ENCODE results near the gene PM20D1. TPM values are rescaled to one million over a fixed set of nuclear protein-coding genes. Genes with fewer than 3 reads are reported as not detected.

The PM20D1 gene
- total RNA-seq, 2 donors from 2014 or later = 0.44 to 0.96 TPM

DNA sequence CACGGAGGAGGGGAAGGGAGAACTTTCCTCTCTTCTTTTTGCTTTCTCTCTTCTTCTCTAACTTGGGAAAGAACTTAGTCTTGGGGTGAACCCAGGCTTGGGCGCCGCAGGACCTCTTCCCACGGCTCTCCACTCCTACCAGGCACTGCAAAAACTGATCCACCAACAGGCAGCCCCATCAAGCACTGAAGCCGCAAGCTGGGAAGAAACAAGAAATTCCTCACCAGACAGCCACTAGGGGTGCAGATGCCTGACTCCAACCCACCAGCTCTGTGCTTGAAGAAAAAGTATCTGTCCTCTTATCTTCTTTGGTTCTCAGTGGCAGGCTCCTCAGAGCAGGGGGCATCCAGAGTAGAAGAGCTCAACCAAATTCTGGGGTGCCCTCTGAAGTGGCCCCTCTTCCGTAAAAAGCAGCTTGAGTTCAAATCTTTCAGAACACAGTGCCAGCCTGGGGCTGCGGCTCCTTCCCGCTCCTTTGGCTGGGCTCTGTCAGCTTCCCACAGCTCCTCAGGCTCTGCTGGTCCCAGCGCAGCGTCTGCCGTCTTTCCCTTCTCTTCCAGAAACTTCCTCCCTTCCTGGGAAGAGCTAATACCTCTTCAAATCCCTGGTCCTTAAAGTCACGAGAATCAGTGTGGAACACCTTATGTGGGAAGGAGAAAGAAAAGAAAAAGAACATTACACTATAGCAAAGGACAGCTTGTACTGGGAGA lies 39.3 kb downstream of the PM20D1 start:
- Mint-ChIP-seq H3K27ac (no peak overlapping the region), H3K27me3 (ENCODE audit: low read depth) (no peaks in the 10 kb centered on the region), H3K36me3 (ENCODE audit: insufficient read depth in 2 of 2) (peaks cover 1 to 5% of the 10 kb centered on the region in 2 donors), H3K9me3 (no peaks in the 10 kb centered on the region), H3K4me1 (ENCODE audit: low read depth) (peaks cover 72% of the 10 kb centered on the region), H3K4me3 (peak overlapping the region in 1 of 2 donors; percentile 93)
- ATAC-seq (replicated peaks in 1 of 2) (no peak), DNase-seq (no peak)

DNA sequence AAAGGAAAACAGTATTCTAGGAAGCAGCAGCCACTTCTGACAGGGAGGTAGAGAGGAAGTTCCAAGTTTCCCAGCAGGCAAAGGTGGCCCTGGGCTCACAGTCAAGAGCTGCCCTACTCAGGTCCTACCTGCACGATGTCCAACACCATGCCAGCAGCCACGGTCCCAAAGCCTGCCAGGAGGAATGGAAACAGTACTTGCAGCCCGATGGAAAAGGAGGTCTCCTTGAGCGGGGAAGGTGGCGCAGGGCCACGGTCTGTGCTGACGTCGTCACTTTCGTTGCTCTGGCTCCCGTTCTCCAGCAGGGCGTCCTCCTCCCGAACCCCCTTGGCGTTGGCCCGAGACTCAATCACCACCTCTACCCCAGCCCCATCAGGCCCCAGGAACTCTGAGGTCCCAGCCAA lies 40.0 kb downstream of the PM20D1 start:
- no peak for DNase-seq
- Mint-ChIP-seq H3K27ac (no peak overlapping the region), H3K36me3 (ENCODE audit: insufficient read depth in 2 of 2) (peaks cover 1 to 5% of the 10 kb centered on the region in 2 donors), H3K4me3 (no peak overlapping the region), H3K27me3 (ENCODE audit: low read depth) (no peaks in the 10 kb centered on the region), H3K4me1 (ENCODE audit: low read depth) (peaks cover 79% of the 10 kb centered on the region), H3K9me3 (no peaks in the 10 kb centered on the region)
- no peak for ATAC-seq (replicated peaks in 1 of 2)

DNA sequence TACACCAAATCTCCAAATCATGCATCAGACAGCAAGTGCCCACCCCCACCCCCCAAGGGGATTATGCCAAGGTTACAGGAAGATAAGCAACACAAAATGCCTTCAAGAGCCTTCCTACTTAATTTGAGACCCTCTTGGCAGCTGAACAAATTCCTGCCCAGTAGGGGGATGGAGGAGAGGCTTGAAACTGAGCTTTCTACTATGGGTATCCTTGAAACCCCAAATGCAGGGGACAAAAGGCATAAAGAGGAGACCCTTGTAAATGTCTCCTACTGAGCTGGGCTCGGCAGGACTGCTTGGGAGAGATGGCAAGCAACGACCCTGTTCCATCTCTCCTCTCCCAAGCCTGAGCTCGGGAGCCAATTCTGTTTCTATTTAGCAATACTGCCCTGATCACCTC lies 40.5 kb downstream of the PM20D1 start:
- H3K4me1 Mint-ChIP-seq (ENCODE audit: low read depth) = peaks cover 84% of the 10 kb centered on the region

DNA sequence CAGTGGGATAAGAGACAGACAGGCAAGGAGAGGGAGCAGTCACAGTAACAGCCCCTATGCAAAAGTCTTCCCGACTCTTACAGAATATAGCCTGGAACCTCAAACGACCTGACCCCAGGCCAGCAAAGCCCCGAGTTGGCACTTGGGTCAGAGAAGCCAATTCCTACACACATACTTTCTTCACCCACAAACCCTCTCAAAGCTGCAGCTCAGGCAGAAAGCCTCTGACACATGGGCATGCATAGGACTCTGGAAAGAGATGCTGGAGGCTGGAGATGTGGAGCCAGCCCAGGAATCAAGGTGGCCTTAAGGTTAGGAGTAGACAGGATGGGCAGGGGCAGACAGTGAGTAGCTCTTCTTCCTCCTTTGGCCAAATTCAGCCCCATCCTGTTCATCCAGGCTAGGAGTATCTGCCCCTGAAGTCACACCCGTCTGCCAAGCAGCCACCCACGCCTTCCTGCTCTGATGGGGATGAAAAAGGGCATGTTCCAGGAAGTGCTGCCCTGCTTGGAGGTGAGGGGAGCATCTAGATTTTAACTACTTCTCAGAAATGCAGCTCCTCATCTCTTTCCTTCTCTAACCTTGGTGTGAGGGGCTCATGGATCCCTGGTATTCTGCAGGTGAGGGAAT lies 44.7 kb downstream of the PM20D1 start:
- H3K4me1 Mint-ChIP-seq (ENCODE audit: low read depth) = peaks cover 60% of the 10 kb centered on the region
- peak overlapping the region; percentile 72 to 80 for H3K4me3 Mint-ChIP-seq
- H3K9me3 Mint-ChIP-seq = no peaks in the 10 kb centered on the region
- peak; percentile 74 to 83 for ATAC-seq (replicated peaks in 1 of 2)
- no peaks in the 10 kb centered on the region for H3K27me3 Mint-ChIP-seq (ENCODE audit: low read depth)
- H3K36me3 Mint-ChIP-seq (ENCODE audit: insufficient read depth in 2 of 2) = no peaks in the 10 kb centered on the region
- peak overlapping the region; percentile 94 for H3K27ac Mint-ChIP-seq
- peak; percentile 51 to 63 for DNase-seq

More for the DNA sequence above, 40.5 kb downstream of the PM20D1 start:
- Mint-ChIP-seq H3K4me3 (peak overlapping the region in 1 of 2 donors; percentile 25), H3K36me3 (ENCODE audit: insufficient read depth in 2 of 2) (peaks cover 1 to 5% of the 10 kb centered on the region in 2 donors), H3K27ac (no peak overlapping the region), H3K9me3 (no peaks in the 10 kb centered on the region), H3K27me3 (ENCODE audit: low read depth) (no peaks in the 10 kb centered on the region)
- DNase-seq (no peak), ATAC-seq (replicated peaks in 1 of 2) (no peak)

DNA sequence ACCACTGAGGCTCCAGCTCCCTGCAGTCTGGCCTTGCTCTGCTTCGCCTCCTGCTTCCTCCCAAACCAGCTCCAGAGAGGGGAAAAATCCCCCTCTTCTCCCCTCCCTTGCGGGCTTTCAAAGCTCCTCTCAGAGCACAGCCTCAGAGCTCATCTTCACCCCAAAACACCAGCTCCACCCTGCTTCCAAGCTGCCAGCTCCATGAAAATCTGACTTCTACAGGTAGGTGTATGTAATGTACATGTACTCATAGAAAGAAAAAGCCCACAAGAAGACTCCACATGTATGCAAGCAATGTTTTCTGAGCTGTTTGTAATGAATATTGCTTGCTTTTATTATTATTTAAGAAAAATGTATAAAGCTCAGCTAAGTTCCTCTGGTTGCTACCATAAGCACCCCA lies 45.3 kb downstream of the PM20D1 start:
- Mint-ChIP-seq H3K4me1 (ENCODE audit: low read depth) (peaks cover 58% of the 10 kb centered on the region), H3K27me3 (ENCODE audit: low read depth) (no peaks in the 10 kb centered on the region), H3K36me3 (ENCODE audit: insufficient read depth in 2 of 2) (no peaks in the 10 kb centered on the region), H3K4me3 (peak overlapping the region; percentile 72 to 80), H3K27ac (no peak overlapping the region), H3K9me3 (no peaks in the 10 kb centered on the region)
- ATAC-seq (replicated peaks in 1 of 2) = no peak
- DNase-seq = no peak

DNA sequence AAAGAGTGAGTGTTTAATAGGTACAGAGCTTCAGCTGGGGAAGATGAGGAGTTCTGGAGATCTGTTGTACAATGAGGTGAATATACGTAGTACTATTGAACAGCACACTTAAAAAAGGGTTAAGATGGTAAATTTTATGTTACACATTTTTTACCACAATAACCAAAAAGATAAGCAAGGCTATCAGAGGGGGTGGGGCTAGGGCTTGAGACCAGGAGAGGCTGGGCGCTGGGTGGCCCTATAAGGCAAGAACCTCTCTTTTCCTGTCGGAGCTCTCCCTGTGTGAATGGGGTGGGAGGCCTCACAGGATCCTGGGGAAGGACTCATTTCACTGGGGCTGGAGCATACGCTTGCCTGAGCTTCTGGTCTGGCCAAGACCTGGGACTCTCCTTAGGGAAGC lies 45.9 kb downstream of the PM20D1 start:
- DNase-seq (no peak), ATAC-seq (replicated peaks in 1 of 2) (no peak)
- Mint-ChIP-seq H3K9me3 (no peaks in the 10 kb centered on the region), H3K4me3 (no peak overlapping the region), H3K4me1 (ENCODE audit: low read depth) (peaks cover 52% of the 10 kb centered on the region), H3K36me3 (ENCODE audit: insufficient read depth in 2 of 2) (no peaks in the 10 kb centered on the region), H3K27ac (no peak overlapping the region), H3K27me3 (ENCODE audit: low read depth) (no peaks in the 10 kb centered on the region)

DNA sequence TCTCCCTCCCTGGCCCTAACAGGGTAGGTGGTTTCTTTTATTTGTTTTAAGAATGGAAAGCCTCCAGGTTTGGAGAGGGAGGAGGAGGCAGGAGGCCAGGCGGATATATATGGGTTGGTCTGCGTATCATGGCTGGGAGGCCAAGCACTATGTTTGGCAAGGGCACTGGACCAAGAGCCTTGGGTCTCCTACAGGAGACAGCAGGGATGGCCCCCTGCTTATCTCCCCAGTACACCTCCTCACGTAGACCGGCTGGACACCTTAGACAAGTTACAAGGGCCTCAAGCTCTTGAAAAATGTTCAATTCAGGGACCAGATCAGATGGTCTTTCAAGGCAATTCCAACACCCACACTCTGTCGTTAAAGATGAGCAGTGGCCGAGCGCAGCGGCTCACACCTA lies 47.9 kb downstream of the PM20D1 start:
- H3K36me3 Mint-ChIP-seq (ENCODE audit: insufficient read depth in 2 of 2) = no peaks in the 10 kb centered on the region
- DNase-seq (no peak), ATAC-seq (replicated peaks in 1 of 2) (no peak)
- no peak overlapping the region for H3K4me3 Mint-ChIP-seq
- no peaks in the 10 kb centered on the region for H3K27me3 Mint-ChIP-seq (ENCODE audit: low read depth)
- no peak overlapping the region for H3K27ac Mint-ChIP-seq
- peaks cover 38% of the 10 kb centered on the region for H3K4me1 Mint-ChIP-seq (ENCODE audit: low read depth)
- H3K9me3 Mint-ChIP-seq = no peaks in the 10 kb centered on the region

DNA sequence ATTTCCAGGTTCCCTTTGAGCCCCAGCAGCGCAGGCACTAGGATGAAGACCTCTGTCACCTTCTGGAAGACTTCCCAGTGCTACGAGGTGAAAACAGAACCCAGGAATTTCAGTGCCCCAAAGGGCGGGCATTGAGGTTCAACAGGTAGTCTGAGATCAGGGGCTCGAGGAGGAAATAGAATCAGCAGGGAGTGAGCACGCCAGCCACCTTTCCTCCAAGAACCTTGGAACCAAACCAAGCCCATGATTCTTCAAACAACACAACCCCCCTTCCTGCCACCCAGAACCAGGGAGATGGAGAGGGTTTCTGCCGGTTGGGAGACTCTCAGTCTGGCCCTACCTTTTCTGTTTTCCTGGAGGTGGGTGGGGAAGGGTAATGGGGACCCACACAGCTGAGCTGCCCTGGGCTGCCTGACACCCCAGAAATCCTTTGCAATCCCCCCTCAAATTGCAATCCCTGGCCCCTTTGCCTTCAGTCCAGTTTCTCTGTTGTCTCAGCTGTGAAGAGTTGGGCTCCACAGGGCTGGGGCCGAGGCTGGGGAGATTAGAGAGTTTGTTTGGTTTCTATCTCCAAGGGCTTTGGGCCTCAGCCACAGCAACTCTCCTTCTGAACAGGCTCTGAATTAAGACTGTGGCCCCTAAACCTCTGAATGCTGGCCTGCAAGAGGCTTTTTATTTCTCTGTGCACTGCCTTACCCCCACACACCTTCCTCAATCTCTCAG lies 48.8 kb downstream of the PM20D1 start:
- no peak for ATAC-seq (replicated peaks in 1 of 2)
- Mint-ChIP-seq H3K27ac (no peak overlapping the region), H3K4me1 (ENCODE audit: low read depth) (peaks cover 29% of the 10 kb centered on the region), H3K36me3 (ENCODE audit: insufficient read depth in 2 of 2) (no peaks in the 10 kb centered on the region), H3K4me3 (no peak overlapping the region), H3K9me3 (no peaks in the 10 kb centered on the region), H3K27me3 (ENCODE audit: low read depth) (no peaks in the 10 kb centered on the region)
- no peak for DNase-seq

DNA sequence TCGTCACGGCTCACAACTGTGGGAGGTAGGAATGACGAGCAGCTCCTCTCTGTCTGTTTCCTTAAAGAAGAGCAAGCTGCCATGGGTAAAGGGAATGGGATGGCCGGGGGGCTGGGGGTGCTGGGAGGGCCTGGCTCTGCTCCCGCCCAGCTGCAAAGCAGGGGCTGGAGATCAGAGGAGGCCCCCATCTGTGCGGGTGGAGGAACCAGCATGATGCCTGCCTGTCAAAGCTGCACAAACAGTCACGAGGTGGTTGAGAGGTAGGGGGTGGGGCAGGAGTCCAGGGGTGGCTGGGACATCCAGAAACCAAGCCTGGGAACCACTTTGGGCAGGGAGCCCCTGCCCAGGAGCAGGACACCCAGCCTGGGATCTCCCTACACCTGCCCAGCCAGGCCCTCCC lies 49.5 kb downstream of the PM20D1 start:
- no peaks in the 10 kb centered on the region for H3K27me3 Mint-ChIP-seq (ENCODE audit: low read depth)
- H3K27ac Mint-ChIP-seq = no peak overlapping the region
- ATAC-seq (replicated peaks in 1 of 2) = no peak
- H3K4me1 Mint-ChIP-seq (ENCODE audit: low read depth) = peaks cover 22% of the 10 kb centered on the region
- no peaks in the 10 kb centered on the region for H3K36me3 Mint-ChIP-seq (ENCODE audit: insufficient read depth in 2 of 2)
- H3K9me3 Mint-ChIP-seq = no peaks in the 10 kb centered on the region
- no peak for DNase-seq
- H3K4me3 Mint-ChIP-seq = no peak overlapping the region

DNA sequence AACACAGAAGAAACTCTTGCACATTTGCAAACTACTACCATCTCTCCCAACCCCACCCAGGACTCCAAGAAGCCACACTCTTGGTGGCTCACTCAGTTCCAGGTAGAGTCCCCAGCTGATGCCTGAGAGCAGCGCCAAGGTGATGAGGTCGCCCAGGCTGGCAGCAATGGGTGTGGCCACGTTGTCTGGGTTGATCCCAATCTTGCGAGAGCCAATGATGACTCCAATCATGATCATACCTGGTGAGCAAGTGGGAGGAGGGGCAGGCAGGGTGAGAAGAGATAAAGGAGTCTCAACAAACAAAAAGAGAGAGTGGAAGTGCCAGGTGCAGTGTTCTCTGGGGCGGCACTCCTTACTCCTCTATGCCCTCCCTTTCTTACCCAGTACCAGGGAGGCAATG lies 51.4 kb downstream of the PM20D1 start:
- Mint-ChIP-seq H3K36me3 (ENCODE audit: insufficient read depth in 2 of 2) (no peaks in the 10 kb centered on the region), H3K27ac (no peak overlapping the region), H3K4me3 (no peak overlapping the region), H3K27me3 (ENCODE audit: low read depth) (no peaks in the 10 kb centered on the region), H3K9me3 (no peaks in the 10 kb centered on the region), H3K4me1 (ENCODE audit: low read depth) (peaks cover 17% of the 10 kb centered on the region)
- DNase-seq (no peak), ATAC-seq (replicated peaks in 1 of 2) (peak in 1 of 2 donors; percentile 28)

DNA sequence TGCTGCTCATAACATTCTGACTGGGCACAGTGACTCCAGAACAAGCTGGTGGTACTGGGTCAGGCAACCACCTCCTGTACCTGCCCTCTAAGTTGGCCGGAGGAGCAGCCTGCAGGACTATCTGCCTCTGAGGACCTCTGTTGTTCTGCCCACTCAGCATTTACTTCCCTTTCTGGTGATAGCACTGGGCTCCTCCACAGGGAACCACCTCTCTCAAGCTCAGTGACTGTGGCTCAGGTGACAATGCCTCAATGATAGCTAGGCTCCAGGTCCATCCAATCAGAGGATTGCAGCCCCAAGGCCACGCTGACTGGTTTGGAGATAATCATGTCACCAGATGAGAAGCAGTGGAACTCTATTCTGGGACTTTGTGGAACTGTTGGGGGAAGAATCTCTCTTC lies 52.8 kb downstream of the PM20D1 start:
- Mint-ChIP-seq H3K27me3 (ENCODE audit: low read depth) (no peaks in the 10 kb centered on the region), H3K27ac (no peak overlapping the region), H3K4me1 (ENCODE audit: low read depth) (peaks cover 16% of the 10 kb centered on the region), H3K36me3 (ENCODE audit: insufficient read depth in 2 of 2) (no peaks in the 10 kb centered on the region), H3K4me3 (no peak overlapping the region), H3K9me3 (no peaks in the 10 kb centered on the region)
- DNase-seq (no peak), ATAC-seq (replicated peaks in 1 of 2) (no peak)

DNA sequence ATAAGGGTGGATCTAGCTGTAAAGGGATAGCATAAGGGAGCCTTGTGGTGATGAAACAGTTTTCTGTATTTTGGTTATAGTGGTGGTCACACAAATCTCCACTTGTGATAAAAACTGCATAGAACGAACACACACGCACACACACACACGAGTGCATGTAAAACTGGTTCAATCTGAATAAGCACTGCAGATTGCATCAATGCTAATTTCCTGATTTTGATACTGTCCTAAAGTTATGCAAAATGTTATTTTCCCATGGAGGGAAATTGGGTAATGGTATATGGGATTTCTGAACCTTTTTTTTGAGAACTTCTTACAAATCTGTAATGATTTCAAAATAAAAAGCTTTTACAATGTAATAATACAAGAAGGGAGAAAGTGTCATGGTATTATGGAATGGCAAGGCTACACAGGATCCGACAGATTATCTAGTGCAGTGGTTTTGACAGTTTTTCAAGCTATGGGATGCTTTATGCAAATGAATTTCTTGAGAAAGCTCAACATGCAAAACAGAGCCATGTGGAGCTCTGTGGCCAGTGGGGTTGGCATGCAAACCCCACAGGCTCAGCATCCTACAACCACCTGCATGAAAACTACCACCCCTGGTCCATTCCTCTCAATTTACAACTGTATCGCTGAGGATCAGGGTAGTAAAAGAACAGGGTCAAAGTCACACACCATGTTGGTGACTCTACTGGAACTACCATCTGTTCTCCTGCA lies 55.8 kb downstream of the PM20D1 start:
- peaks cover 0 to 5% of the 10 kb centered on the region in 2 donors for H3K36me3 Mint-ChIP-seq (ENCODE audit: insufficient read depth in 2 of 2)
- no peak overlapping the region for H3K27ac Mint-ChIP-seq
- peaks cover 16% of the 10 kb centered on the region for H3K4me1 Mint-ChIP-seq (ENCODE audit: low read depth)

More for the DNA sequence above, 55.8 kb downstream of the PM20D1 start:
- H3K27me3 Mint-ChIP-seq (ENCODE audit: low read depth) = no peaks in the 10 kb centered on the region
- no peak for ATAC-seq (replicated peaks in 1 of 2)
- no peak overlapping the region for H3K4me3 Mint-ChIP-seq
- no peaks in the 10 kb centered on the region for H3K9me3 Mint-ChIP-seq
- DNase-seq = no peak
